ENCODE results near the gene MAPRE3. TPM values are rescaled to one million over a fixed set of nuclear protein-coding genes. Genes with fewer than 3 reads are reported as not detected.

The MAPRE3 gene
- total and polyA plus RNA-seq, 9 of the 15 experiments (the other 6 are each of a cell fraction or from before 2014, with no cell fraction given) = 0.70 to 43.2 (median 12.6) TPM

DNA sequence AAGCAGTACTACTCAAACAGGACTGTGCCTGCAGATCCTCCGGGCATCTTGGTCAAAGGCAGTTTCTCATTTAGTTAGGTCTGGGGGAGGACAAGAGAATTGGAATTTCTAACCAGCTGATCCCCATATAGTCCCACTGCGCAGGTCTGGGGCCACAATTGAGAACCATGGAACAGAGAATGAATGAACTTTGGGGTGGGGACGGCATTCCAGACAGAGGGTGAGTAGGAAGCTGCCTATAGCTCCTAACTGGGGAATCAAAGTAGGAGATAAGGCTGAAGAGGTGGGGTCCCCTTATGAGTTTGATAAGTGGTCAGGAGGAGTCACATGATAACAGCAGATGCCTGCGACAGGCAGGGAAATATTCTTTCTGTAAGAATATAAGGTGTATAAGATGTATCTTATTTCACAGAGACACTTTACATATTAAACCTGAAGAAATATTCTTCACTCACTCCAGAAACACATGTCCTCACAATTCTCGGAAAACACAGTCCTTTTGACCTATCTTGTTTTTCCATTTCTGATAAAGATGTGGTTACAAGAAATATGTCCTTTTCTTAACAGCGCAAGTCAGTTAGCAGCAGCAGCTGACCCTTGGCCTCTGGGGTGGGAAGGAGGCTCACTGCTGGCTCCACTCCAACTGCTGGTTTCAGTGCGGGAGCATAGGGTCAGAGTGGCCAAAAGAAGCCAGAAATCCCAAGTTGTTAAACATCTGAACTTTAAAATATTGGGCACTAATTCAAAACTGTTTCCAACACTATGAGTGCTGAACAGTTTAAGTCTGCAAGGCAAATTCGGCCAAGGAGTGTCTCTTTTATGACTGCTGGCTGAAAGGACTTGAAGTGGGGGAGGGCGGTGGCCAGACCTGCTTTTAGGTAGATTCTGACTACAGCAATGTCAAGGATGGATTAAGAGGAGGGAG is 49.8 kb downstream of the MAPRE3 start (continued):
- TF ChIP-seq FOXO4 (CRISPR knock-in tag; IDR thresholded peaks at IDR 0.05) (no peak), MIER1 (IDR thresholded peaks at IDR 0.05; ENCODE audit: low read depth) (no peak), PRMT5 (CRISPR knock-in tag; IDR thresholded peaks at IDR 0.05) (no peak), CBX1 (IDR thresholded peaks at IDR 0.05; ENCODE audit: low read depth) (no peak), ILK (tag; IDR thresholded peaks at IDR 0.05; ENCODE audit: borderline replicate concordance, low read depth) (no peak), SMAD3 (CRISPR knock-in tag; conservative IDR thresholded peaks at IDR 0.05) (peak; percentile 35; the same call in 1 of the 2 replicates), TCF3 (CRISPR knock-in tag; IDR thresholded peaks at IDR 0.05) (peak; percentile 90), ZKSCAN1 (IDR thresholded peaks at IDR 0.05; ENCODE audit: low read depth, low read length) (no peak), ZNF311 (CRISPR knock-in tag; IDR thresholded peaks at IDR 0.05) (0 out of 2 replicates have a peak, but pooled peaks have one; percentile 60), RHOXF2B (CRISPR knock-in tag; conservative IDR thresholded peaks at IDR 0.05) (no peak), ARID1B (IDR thresholded peaks at IDR 0.05) (peak; percentile 93), STAT5A (IDR thresholded peaks at IDR 0.05; ENCODE audit: borderline replicate concordance, low read length) (peak; percentile 96), ZNF717 (CRISPR knock-in tag; IDR thresholded peaks at IDR 0.05) (no peak), XRCC3 (IDR thresholded peaks at IDR 0.05) (no peak), NR2C1 (IDR thresholded peaks at IDR 0.05) (peak; percentile 90), NR2C1 (tag; IDR thresholded peaks at IDR 0.05) (peak; percentile 94), SRF (CRISPR knock-in tag; IDR thresholded peaks at IDR 0.05) (no peak), IRF9 (tag; IDR thresholded peaks at IDR 0.05) (no peak), ZBTB17 (CRISPR knock-in tag; IDR thresholded peaks at IDR 0.05) (peak; percentile 75)
- TF ChIP-seq, protein P1, sequence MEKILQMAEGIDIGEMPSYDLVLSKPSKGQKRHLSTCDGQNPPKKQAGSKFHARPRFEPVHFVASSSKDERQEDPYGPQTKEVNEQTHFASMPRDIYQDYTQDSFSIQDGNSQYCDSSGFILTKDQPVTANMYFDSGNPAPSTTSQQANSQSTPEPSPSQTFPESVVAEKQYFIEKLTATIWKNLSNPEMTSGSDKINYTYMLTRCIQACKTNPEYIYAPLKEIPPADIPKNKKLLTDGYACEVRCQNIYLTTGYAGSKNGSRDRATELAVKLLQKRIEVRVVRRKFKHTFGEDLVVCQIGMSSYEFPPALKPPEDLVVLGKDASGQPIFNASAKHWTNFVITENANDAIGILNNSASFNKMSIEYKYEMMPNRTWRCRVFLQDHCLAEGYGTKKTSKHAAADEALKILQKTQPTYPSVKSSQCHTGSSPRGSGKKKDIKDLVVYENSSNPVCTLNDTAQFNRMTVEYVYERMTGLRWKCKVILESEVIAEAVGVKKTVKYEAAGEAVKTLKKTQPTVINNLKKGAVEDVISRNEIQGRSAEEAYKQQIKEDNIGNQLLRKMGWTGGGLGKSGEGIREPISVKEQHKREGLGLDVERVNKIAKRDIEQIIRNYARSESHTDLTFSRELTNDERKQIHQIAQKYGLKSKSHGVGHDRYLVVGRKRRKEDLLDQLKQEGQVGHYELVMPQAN (IDR thresholded peaks at IDR 0.05; ENCODE audit: borderline replicate concordance) = no peak
- TF ChIP-seq, protein P2, sequence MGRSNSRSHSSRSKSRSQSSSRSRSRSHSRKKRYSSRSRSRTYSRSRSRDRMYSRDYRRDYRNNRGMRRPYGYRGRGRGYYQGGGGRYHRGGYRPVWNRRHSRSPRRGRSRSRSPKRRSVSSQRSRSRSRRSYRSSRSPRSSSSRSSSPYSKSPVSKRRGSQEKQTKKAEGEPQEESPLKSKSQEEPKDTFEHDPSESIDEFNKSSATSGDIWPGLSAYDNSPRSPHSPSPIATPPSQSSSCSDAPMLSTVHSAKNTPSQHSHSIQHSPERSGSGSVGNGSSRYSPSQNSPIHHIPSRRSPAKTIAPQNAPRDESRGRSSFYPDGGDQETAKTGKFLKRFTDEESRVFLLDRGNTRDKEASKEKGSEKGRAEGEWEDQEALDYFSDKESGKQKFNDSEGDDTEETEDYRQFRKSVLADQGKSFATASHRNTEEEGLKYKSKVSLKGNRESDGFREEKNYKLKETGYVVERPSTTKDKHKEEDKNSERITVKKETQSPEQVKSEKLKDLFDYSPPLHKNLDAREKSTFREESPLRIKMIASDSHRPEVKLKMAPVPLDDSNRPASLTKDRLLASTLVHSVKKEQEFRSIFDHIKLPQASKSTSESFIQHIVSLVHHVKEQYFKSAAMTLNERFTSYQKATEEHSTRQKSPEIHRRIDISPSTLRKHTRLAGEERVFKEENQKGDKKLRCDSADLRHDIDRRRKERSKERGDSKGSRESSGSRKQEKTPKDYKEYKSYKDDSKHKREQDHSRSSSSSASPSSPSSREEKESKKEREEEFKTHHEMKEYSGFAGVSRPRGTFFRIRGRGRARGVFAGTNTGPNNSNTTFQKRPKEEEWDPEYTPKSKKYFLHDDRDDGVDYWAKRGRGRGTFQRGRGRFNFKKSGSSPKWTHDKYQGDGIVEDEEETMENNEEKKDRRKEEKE (IDR thresholded peaks at IDR 0.05; ENCODE audit: borderline replicate concordance in 1 of 2, control insufficient read depth in 1 of 2, low read depth in 2 of 2, low read length in 1 of 2) = no peak

Measured in K562 (cell line).